ENCODE measurements around the gene BCL11A. TPM values are rescaled to one million over a fixed set of nuclear protein-coding genes. Genes with fewer than 3 reads are reported as not detected.

Gene BCL11A
- total and polyA plus RNA-seq, 12 donors: 3.2 to 38.5 (median 22.7) TPM

DNA sequence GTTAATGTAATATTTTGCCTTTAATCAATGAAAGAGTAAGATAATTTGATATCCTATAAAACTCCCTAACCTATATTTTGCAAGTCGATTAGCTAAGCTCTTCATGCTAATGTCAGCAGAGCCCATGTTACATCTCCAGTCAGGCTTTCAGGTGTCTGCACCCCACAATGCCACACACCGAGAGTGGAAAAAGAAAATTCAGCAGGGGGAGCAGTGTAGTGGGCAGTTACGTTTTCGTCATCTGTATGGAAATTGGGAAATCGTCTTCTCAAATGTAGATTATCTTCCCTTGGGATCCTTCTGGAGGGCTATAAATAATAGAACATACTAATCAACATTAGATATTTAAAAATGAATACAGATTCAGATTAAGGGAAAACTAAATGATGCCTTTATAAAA is 66.3 kb downstream of the BCL11A start:
- intact Hi-C loops (cut with DNase I): loop anchor here in 3 of 10 donors (5.0 to 10.0 kb wide), 3 partner anchors 45 to 60 kb away; no protein-coding TSS in a partner anchor
- peak overlapping the region in 7 of 10 donors; percentile 28 to 88 (median 78) for H3K27ac ChIP-seq
- peaks cover 0 to 6% (median 0%) of the 10 kb centered on the region in 11 donors for H3K9me3 ChIP-seq
- no peak for ATAC-seq
- H3K27me3 ChIP-seq: no peaks in the 10 kb centered on the region
- H3K4me3 ChIP-seq: no peak overlapping the region
- TF ChIP-seq, protein P1, sequence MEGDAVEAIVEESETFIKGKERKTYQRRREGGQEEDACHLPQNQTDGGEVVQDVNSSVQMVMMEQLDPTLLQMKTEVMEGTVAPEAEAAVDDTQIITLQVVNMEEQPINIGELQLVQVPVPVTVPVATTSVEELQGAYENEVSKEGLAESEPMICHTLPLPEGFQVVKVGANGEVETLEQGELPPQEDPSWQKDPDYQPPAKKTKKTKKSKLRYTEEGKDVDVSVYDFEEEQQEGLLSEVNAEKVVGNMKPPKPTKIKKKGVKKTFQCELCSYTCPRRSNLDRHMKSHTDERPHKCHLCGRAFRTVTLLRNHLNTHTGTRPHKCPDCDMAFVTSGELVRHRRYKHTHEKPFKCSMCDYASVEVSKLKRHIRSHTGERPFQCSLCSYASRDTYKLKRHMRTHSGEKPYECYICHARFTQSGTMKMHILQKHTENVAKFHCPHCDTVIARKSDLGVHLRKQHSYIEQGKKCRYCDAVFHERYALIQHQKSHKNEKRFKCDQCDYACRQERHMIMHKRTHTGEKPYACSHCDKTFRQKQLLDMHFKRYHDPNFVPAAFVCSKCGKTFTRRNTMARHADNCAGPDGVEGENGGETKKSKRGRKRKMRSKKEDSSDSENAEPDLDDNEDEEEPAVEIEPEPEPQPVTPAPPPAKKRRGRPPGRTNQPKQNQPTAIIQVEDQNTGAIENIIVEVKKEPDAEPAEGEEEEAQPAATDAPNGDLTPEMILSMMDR (IDR thresholded peaks at IDR 0.05): no peak
- DNase-seq: no peak
- peaks cover 12 to 62% (median 32%) of the 10 kb centered on the region in 9 donors for H3K4me1 ChIP-seq
- H3K36me3 ChIP-seq: no peaks in the 10 kb centered on the region
- WGBS, 2 donors: 68 to 71% methylated on average over 5 of the region's 5 CpGs

DNA sequence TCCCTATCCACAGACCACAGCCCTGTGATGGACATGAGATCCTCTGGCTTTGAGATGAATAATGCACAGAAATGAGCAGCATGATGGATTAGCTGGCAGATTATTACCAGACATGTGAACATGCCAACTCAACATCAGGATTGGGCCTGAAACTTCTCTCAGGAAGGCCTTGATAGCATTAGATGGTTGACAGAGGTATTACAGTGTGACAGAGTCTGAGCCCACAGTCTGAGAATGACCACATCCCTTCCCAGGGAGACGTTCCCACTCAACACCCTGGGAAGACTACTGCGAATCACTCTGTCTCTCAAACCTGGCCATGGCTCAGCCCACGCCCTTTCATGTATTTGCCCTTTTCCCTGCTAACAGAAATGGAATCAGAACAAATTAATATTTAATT is 66.9 kb downstream of the BCL11A start:
- Histone ChIP-seq H3K4me1 (peaks cover 12 to 67% (median 38%) of the 10 kb centered on the region in 9 donors), H3K27me3 (no peaks in the 10 kb centered on the region), H3K9me3 (peaks cover 0 to 6% (median 0%) of the 10 kb centered on the region in 11 donors), H3K27ac (peak overlapping the region in 8 of 10 donors; percentile 28 to 88 (median 79)), H3K4me3 (no peak overlapping the region), H3K36me3 (no peaks in the 10 kb centered on the region)
- peak in 1 of 8 donors; percentile 35 for ATAC-seq
- intact Hi-C loops (cut with DNase I): loop anchor here in 3 of 10 donors (5.0 to 10.0 kb wide), 3 partner anchors 46 to 61 kb away; no protein-coding TSS in a partner anchor
- no peak for DNase-seq
- TF ChIP-seq, protein P1 (IDR thresholded peaks at IDR 0.05): no peak
- 60 to 71% methylated on average over 3 of the region's 3 CpGs for WGBS, 2 donors

DNA sequence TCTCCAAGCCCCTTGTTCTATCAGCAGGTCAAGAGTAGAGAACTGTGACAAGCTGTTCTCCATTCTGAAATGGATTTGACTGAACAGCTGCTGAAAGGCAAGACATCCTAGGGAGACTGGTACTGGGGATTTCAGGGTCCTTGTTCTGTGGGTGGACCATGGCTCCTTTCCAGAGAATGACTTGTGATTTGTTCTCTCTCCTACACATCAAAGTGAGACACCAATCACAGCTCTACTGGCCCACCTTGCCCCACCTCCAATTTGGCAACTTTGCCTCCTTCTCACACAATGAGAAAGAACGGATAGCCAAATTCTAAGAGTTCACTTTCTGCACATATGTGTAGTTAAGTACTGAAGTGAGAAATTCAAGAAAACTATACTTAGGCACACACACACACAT is 67.4 kb downstream of the BCL11A start:
- TF ChIP-seq, protein P1 (IDR thresholded peaks at IDR 0.05): no peak
- no peak for DNase-seq
- peaks cover 12 to 72% (median 42%) of the 10 kb centered on the region in 9 donors for H3K4me1 ChIP-seq
- ATAC-seq: peak in 2 of 8 donors; percentile 23 to 26
- no peaks in the 10 kb centered on the region for H3K36me3 ChIP-seq
- peaks cover 0 to 6% (median 0%) of the 10 kb centered on the region in 11 donors for H3K9me3 ChIP-seq
- peak overlapping the region in 9 of 10 donors; percentile 28 to 88 (median 78) for H3K27ac ChIP-seq
- 61 to 79% methylated on average over 1 of the region's 1 CpG for WGBS, 2 donors
- no peaks in the 10 kb centered on the region for H3K27me3 ChIP-seq
- H3K4me3 ChIP-seq: no peak overlapping the region
- intact Hi-C loops (cut with DNase I): loop anchor here in 3 of 10 donors (5.0 to 10.0 kb wide), 3 partner anchors 46 to 61 kb away; no protein-coding TSS in a partner anchor

DNA sequence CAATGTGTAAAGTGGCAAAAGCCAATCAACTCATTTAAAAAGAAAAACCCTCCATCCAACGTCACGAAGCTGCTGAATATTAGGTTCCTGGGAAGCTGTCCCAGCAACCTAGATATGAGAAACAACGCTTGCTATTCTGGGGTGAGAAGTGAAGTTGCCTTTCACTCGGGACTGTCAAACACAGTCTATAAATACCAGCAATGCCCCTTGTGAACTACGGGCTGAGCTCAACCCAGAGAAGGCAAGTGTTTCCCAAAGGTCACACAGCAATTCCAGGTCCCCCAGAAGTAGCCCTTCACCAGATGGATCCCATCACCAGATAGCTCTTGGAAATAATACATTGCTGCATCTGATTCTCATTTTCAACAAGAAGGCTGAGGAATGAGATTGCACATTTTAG is 67.9 kb downstream of the BCL11A start:
- peak in 1 of 2 donors; percentile 33 for DNase-seq
- ATAC-seq: peak; percentile 65 to 90 (median 83)
- H3K27ac ChIP-seq: peak overlapping the region; percentile 28 to 88 (median 76)
- intact Hi-C loops (cut with DNase I): loop anchor here in 3 of 10 donors (5.0 to 10.0 kb wide), 3 partner anchors 47 to 62 kb away; no protein-coding TSS in a partner anchor
- H3K4me3 ChIP-seq: no peak overlapping the region
- peaks cover 0 to 6% (median 0%) of the 10 kb centered on the region in 11 donors for H3K9me3 ChIP-seq
- no peaks in the 10 kb centered on the region for H3K27me3 ChIP-seq
- no peaks in the 10 kb centered on the region for H3K36me3 ChIP-seq
- 36 to 59% methylated on average over 5 of the region's 5 CpGs for WGBS, 2 donors
- TF ChIP-seq, protein P1 (IDR thresholded peaks at IDR 0.05): no peak
- peaks cover 12 to 76% (median 42%) of the 10 kb centered on the region in 9 donors for H3K4me1 ChIP-seq

Data from heart right ventricle (tissue), 16 donors.